Stimulated activated CD4-positive, alpha-beta T cell treated with anti-CD3 and anti-CD28 coated beads, Interleukin-1b, Interleukin-23, amount 100 ng/mL, for 24 hours (primary cell): Measurements from ENCODE around the gene MCAM.

Experiments used
- DNase-seq, 4 experiments: peaks; one replicate each; pipeline ENCODE4 v3.0.0-alpha.2; 2020; ENCODE audit warnings: low read depth in 4 of 4, low spot score in 1 of 4

The MCAM gene

DNA sequence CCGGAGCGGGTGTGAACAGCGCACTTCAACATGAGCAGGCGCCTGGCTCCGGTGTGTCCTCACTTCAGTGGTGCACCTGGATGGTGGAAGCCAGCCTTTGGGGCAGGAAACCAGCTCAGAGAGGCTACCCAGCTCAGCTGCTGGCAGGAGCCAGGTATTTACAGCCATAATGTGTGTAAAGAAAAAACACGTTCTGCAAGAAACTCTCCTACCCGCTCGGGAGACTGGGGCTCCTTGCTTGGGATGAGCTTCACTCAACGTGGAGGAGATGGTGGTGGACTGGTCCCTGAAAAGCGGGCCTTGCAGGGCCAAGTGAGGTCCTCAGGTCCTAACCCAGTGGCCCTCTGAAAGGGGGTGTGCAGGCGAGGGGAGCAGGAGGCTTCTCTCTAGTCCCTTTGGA, 7.5 kb downstream of the MCAM start:
- DNase-seq, result no peak

DNA sequence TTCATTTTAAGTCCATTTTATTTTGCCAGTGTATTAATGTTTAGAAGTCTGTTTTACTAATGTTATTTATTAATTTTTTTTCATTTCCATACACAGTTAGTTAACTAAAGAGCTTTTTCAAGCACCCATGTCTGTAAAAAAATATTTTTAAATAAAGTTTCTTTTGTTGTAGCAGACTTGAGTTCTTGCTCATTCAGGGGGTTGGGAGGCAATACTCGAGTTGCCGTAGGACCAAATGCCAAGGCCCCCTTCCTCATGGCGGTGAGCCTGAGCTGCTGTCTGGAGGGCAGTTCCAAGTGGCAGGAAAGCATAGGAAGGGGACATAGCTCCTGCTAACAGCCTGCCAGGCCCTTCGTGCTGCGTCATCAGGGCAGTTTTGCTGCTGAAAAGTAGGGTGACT, 9.0 kb downstream of the MCAM start:
- no peak for DNase-seq

DNA sequence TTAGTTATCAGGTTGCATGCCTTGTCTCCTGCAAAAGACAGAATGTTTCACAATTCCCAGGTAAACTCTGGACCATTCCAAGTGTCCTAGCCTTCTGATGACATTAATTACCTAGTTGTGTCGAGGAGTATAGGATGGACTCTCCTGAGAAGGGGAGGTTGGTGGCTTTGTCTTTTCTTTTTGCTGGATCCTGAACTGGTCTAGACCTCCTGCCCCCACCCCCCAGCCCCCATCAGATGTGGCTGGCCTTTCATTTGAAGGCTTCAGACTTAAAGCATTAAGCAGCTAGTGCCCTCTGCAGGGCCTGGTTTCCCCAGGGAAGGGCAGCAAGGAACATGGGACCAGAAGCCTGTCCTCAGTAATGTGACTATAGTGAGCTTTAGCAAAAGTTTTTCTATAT, 9.7 kb downstream of the MCAM start:
- DNase-seq, result no peak

DNA sequence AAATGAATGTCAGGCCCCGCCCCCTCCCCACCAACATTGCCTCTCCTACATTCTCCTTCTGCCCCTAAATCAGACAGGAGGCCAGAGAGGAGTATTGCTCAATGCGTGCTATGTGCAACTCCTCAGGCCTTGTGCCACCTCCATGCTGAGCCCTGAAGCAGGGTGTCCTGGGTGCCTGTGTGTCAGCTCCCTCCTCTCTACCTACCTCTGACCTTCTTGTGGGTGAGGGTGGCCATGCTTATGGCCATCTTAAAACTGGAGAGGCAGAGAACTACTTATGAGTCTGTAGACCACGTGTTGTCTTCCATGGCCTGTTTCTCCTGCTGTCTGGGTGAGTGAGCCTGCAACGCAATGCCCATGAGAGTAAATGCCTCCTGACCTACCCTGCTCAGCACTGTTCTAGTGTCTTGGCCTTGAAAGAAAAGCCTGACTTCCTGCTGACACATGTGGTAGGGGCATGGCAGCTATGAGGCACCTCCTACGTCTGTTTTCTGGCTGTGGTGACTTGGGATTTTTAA, 10.5 kb downstream of the MCAM start:
- no peak for DNase-seq

DNA sequence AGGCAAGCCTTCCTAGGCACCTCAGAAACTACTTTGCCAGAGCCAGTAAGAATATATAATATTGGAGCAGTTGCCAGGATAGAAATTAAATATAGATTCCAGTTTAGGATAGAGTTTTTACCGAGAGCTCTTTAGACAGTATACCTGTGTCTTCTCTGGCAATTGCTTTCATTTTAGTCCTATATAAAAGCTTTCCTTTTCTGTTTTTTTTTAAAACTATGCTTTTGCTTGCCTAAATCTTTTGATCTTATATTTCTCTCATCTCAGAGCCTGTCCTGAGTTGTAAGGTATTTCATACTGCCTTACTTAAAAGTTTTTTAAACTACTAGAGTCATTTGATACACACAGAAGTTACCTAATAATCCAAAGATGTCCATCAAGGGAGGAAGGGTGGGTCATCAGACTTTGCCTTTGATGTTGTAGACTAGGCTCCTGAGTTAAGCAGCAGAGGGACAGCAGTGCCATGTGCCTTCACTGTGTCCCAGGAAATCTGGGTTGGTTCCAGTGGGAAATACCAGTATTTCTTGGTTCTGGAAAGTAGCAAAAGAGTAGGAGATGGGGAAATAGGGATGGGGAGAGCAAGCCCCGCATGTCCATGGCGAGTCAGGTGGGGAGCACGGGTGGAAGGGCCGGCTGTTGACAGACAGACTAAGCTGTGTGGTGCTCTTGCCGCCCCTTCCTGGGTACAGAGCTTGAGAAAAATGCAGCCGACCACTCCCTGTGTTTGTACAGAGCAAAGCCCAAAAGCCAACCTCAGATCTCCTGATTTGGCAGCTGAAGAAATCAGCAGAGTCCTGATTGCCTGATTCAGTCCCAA, 11.2 kb downstream of the MCAM start:
- no peak for DNase-seq

DNA sequence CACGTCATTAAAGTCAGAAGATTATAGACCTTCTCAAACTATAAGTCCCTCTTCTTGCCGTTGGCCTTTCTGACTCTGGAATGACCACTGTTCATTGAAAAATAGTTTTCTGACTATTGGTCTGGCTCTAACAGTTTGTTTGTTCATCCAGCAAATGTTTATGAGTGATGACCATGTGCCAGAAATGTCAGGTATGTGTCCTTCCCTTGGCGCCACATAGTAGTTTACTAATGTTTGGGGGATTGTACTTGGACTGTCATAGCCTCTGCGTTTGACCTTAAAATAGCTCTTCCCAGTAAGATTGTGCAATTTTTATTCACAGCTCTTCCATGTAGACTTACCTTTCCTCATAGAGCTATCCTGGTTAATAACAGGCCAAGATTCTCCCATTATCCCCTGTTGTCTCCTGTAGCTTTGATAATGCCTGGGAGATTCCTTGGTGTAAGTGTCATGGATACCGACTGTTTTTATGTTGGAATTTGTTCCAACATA, 13.7 kb downstream of the MCAM start:
- DNase-seq, result no peak

DNA sequence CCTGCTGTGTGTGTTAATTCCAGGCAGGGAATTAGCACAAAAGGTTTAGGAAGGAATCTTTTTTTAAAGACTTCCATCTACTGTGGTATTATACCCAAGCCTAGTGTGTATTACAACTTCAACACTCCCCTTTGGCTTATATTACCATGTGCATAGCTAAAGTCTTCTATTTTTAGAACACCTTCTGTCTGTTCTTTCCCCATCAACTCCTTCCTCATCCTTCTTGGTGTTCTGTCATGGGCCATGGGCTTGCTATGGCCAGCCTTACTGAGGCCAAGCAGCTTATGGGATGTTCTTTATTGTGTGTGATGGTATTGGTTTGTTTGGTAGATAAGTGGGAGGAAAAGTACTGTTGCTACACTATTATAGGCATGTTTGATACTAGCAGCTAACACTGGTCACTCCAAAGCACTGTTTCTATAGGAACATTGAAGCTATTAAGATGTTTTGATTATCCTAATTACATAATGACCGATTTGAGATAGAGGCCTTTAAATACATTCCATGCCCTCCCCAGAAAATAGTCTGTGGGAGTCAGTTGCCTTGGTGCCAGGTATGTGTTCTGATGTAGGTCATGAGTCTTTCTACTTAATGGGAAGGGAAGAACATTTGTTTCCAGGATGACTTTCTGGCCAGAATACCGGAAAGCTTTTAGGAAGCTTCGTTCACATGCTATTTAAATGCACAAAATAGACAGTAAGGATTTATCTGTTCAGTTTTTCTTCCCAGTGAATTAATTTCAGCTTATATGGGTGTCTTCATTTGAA, 16.5 kb downstream of the MCAM start:
- no peak for DNase-seq

DNA sequence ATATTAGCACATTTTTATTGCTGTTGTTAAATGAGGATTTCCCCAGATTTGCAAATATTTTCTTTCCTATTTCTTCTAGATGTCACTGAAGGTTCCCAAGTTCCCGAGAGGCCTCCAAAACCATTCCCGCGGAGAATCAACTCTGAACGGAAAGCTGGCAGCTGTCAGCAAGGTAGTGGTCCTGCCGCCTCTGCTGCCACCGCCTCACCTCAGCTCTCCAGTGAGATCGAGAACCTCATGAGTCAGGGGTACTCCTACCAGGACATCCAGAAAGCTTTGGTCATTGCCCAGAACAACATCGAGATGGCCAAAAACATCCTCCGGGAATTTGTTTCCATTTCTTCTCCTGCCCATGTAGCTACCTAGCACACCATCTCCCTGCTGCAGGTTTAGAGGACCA, 17.5 kb downstream of the MCAM start:
- no peak for DNase-seq

DNA sequence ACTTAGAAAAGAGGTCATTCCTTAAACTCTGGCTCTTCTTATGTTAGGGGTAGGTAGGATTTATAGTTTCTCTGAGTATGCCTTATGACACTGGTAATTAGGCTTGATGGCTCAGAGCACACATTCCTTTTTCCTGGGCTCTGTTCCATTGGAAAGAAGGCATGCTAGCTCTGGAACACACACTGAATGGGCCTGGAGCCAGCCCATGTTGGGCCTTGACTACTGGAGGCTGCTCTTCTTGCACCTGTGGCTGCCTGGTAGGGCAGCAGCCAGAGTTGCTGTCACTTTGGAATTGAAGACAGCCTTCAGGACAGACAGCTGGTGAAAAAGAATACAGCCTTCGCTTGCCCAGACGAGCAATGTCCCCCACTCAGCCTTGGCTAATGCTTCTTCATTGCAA, 18.2 kb downstream of the MCAM start:
- DNase-seq, result no peak

DNA sequence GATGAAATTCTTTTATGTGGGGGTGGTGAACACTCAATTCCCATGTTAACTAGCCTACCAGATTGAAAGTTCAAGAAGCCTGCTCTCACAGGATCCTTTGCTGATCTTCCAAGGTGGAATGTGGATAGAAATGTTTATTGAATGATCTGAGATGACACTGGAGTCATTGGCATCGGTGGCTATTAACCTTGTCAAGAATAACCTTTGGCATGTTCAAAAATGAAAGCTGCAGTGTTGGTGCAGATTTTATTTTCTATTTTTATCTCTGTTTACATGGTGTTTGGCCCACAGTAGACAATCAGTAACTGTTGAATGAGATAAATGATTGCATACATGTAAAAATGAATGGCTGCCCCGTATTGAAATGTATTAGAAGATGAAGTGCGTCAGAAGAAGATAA, 19.0 kb downstream of the MCAM start:
- DNase-seq, result no peak

DNA sequence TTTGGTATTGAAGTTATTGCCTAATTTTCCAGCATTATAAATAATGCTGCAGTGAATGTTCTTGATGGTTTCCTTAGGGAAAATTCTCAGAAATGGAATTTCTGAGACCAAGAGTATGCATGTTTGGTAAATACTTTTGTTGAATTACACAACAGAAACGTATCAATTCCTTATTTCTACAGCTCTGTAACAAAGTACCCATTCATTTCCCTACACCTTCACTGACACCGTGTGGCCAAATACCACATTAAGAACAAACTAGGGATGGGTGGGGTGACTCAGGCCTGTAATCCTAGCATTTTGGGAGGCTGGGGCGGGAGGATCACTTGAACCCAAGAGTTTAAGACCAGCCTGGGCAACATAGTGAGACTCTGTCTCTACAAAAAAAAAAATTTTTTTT, 21.8 kb downstream of the MCAM start:
- DNase-seq, result no peak

DNA sequence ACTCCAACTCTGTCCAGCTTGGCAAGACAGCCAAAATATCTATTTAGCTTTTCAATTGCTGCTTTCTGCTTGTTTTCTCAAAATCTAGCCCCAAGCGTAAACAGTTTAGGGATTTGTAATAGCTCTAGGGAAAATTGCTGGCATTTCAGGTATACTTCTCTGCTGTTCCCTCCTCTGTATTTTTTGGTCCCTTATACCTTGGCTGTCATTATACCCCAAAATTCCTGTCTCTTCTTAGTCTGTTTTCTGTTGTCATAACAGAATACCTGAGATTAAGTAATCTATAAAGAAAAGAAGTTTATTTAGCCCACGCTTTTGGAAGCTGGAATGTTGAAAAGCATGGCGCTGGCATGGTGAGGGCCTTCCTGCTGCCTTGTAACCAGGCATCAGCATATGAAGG, 23.5 kb downstream of the MCAM start:
- no peak for DNase-seq

DNA sequence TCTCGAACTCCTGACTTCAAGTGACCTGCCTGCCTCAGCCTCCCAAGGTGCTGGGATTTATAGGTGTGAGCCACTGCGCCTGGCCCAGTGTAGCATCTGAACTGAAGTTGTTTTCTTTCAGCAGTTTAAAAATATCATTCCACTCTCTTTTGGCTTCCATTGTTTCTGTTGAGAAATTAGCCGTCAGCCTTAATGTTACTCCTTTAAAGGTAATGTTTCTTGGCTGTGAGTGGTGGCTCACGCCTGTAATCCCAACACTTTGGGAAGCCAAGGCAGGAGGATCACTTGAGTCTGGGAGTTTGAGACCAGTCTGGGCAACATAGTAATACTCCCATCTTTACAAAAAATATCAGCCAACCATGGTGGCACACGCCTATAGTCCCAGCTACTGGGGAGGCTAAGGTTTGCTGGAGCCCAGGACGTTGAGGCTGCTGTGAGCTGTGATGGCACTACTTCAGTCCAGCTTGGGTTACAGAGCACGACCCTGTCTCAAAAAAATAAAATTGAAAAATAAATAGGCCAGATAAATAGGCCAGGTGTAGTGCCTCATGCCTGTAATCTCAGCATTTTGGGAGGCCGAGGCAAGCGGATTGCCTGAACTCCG, 25.9 kb downstream of the MCAM start:
- no peak for DNase-seq

DNA sequence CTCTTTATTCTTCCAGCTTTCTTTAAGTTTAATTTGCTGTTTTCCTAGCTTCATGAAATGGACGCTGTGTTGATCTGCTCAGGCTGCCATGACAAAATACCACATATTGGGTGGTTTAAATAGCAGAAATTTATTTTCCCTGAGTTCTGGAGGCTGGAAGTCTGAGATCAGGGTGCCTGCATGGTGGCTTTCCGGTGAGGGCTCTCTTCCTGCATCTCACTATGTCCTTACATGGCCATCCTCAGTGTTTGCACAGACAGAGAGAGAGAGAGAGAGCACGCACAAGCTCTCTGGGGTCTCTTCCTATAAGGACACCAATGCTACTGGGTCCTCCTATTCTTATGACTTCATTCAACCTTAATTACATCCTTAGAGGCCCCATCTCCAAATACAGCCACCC, 28.7 kb downstream of the MCAM start:
- DNase-seq, result no peak

DNA sequence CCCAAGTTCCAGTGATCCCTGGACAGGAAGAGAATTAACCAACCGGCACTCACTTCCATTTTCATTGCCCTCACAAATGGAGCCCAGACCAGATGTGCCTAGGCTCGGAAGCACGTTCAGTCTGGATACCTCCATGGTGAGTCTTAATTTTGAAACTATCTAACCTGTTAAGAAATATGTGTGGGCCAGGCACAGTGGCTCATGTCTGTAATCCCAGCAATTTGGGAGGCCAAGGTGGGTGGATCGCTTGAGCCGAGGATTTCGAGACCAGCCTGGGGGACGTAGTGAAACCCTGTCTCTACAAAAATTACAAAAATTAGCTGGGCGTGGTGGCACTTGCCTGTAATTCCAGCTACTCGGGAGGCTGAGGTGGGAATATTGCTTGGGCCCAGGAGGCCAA, 31.5 kb downstream of the MCAM start:
- DNase-seq, result no peak

DNA sequence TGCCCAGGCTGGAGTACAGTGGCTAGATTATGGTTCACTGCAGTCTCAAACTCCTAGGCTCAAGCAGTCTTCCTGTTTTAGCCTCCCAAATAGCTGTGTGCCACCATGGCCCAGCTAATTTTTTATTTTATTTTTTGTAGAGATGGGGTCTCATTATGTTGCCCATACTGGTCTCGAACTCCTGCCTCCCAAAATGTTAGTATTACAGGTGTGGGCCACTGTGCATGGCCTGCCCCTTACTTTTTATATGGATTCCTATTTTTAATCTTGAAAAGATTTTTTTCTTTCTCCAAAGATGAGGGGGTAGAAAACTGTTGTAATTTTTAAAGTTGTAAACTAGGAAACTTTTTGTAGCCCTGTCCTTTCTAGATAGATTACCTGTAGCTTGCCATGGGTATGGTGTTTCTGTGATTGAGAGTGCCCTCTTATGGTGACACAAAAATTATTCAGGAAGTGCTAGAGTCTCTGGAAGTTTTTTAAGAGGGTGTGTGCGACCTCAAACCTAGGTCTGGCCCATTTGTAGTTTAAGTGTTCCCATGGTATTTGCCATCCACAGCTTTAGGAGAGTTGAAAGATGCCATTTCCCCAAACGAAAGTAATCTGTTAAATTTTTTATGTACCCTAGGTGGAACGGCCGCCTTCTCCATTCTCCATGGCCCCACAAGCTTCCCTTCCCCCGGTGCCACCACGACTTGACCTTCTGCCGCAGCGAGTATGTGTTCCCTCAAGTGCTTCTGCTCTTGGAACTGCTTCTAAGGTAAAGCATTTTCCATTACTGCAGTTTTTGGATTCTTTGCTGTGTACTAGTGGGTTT, 32.4 kb downstream of the MCAM start:
- no peak for DNase-seq

DNA sequence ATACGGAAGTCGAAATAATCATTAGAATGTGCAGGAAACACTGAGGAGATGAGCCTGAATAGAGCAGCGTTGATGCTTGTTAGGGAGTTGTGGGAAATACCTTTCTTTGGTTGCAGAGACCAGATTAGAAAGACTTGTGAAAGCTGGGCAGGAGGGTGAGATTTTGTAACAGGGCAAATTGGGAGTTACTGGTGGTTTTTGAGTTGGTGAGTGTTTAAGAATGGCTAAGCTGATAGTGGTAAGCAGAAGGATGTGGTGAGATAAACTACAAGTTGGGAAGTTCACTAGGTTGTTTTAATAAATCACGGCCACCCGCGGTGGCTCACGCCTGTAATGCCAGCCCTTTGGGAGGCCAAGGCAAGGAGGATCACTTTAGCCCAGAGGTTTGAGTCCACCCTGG, 34.4 kb downstream of the MCAM start:
- no peak for DNase-seq

DNA sequence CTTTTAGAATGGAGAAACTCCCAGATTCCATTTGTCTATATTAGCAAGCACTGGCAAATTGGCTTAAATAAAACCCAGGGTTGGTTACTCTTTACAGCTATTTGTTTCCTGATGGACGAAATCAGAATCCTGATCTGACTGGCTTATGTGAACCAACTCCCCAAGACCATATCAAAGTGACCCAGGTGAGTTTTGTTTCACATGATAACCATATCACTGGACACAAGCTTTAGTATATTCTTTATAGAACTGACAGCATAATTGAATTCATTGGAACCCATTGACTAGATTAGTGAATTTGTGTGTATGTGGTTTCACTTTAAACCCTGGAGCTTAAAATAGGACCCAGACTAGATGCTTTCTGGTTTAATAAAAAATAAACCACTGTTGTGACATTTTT, 39.3 kb downstream of the MCAM start:
- no peak for DNase-seq

DNA sequence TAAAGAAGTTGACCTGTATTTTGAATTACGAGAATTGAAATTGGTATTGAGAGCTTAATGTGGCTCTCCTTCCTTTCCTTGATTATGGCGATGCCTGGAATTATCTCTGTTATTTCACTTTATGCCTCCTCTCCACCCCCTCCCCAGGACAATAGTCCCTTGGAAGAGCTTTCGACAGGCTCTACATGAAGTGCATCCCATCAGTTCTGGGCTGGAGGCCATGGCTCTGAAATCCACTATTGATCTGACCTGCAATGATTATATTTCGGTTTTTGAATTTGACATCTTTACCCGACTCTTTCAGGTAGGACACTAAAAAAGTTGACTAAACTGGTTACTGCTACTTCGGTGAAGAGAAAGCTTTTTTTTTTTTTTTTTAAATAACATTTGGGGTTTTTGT, 43.2 kb downstream of the MCAM start:
- DNase-seq, result no peak

DNA sequence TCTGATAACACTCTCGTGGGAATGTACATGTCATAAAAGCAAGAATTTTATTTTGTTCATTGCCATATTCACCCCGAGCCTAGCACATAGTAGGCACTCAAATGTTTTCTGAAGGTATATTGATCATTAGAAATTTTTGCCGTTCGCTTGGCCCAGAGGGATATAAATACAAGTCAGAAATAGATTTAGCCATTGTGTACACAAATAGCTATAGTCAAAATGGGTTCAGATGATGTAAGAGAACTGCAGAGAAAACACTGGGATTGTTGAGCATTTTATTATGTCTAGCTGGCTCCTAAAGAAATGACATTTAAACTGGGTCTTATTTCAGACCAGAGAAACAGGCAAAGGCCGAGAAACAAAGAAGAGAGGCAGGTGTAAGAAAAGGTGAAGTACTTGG, 49.3 kb downstream of the MCAM start:
- DNase-seq, result no peak
